ENCODE results near the gene MYADML2.

Gene MYADML2

GRCh38 chr17:81926451-81927151, 20.4 kb downstream of the MYADML2 start:
- Histone ChIP-seq H3K4me3 (ENCODE audit: insufficient read depth, low read length, poor library complexity, severe bottlenecking) (peak overlapping the region; percentile 92), H3K27ac (ENCODE audit: low read depth, low read length) (peak overlapping the region; percentile 86), H3K79me2 (ENCODE audit: insufficient read depth, low read length) (peaks cover 46% of the 10 kb centered on the region), H3K9ac (ENCODE audit: low read length) (peak overlapping the region; percentile 93), H3K36me3 (ENCODE audit: low read length) (no peaks in the 10 kb centered on the region), H3K27me3 (ENCODE audit: low read length) (no peaks in the 10 kb centered on the region), H3K4me2 (ENCODE audit: low read depth, low read length, poor library complexity, severe bottlenecking) (peak overlapping the region; percentile 71), H2AFZ (ENCODE audit: low read depth, low read length, severe bottlenecking) (no peak overlapping the region), H4K20me1 (ENCODE audit: low read depth, low read length) (no peaks in the 10 kb centered on the region), H3K9me2 (replicated peaks; ENCODE audit: insufficient read depth, low read length) (no peaks in the 10 kb centered on the region), H3F3A (ENCODE audit: insufficient read depth) (peaks cover 12% of the 10 kb centered on the region; the same call in 1 of the 2 replicates), H3K9me3 (ENCODE audit: insufficient read depth, low read length) (no peaks in the 10 kb centered on the region)
- TF ChIP-seq, protein P1, sequence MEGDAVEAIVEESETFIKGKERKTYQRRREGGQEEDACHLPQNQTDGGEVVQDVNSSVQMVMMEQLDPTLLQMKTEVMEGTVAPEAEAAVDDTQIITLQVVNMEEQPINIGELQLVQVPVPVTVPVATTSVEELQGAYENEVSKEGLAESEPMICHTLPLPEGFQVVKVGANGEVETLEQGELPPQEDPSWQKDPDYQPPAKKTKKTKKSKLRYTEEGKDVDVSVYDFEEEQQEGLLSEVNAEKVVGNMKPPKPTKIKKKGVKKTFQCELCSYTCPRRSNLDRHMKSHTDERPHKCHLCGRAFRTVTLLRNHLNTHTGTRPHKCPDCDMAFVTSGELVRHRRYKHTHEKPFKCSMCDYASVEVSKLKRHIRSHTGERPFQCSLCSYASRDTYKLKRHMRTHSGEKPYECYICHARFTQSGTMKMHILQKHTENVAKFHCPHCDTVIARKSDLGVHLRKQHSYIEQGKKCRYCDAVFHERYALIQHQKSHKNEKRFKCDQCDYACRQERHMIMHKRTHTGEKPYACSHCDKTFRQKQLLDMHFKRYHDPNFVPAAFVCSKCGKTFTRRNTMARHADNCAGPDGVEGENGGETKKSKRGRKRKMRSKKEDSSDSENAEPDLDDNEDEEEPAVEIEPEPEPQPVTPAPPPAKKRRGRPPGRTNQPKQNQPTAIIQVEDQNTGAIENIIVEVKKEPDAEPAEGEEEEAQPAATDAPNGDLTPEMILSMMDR (IDR thresholded peaks at IDR 0.05; ENCODE audit: insufficient read depth, low read length, poor library complexity, severe bottlenecking): no peak
- no peak for TF ChIP-seq EZH2phosphoT487 (conservative IDR thresholded peaks at IDR 0.05; ENCODE audit: low read length)

- Histone ChIP-seq H3K4me3 (ENCODE audit: insufficient read depth, low read length, poor library complexity, severe bottlenecking) (peak overlapping the region; percentile 92), H3K9me3 (ENCODE audit: insufficient read depth, low read length) (no peaks in the 10 kb centered on the region), H2AFZ (ENCODE audit: low read depth, low read length, severe bottlenecking) (no peak overlapping the region), H3K79me2 (ENCODE audit: insufficient read depth, low read length) (peaks cover 52% of the 10 kb centered on the region), H3F3A (ENCODE audit: insufficient read depth) (0 out of 2 replicates have a peak, but pooled peaks cover 8% of the 10 kb centered on the region), H3K27ac (ENCODE audit: low read depth, low read length) (peak overlapping the region; percentile 86), H4K20me1 (ENCODE audit: low read depth, low read length) (no peaks in the 10 kb centered on the region), H3K9me2 (replicated peaks; ENCODE audit: insufficient read depth, low read length) (no peaks in the 10 kb centered on the region), H3K27me3 (ENCODE audit: low read length) (no peaks in the 10 kb centered on the region), H3K9ac (ENCODE audit: low read length) (peak overlapping the region; percentile 93), H3K36me3 (ENCODE audit: low read length) (no peaks in the 10 kb centered on the region), H3K4me2 (ENCODE audit: low read depth, low read length, poor library complexity, severe bottlenecking) (peak overlapping the region; percentile 71)
- TF ChIP-seq EZH2phosphoT487 (conservative IDR thresholded peaks at IDR 0.05; ENCODE audit: low read length): no peak
- TF ChIP-seq, protein P1 (IDR thresholded peaks at IDR 0.05; ENCODE audit: insufficient read depth, low read length, poor library complexity, severe bottlenecking): no peak
Observed at GRCh38 chr17:81925860-81926450, 21.1 kb downstream of the MYADML2 start.

- no peak overlapping the region for H3K27ac ChIP-seq (ENCODE audit: low read depth, low read length)
- no peak overlapping the region for H3K4me2 ChIP-seq (ENCODE audit: low read depth, low read length, poor library complexity, severe bottlenecking)
- no peaks in the 10 kb centered on the region for H3K9me3 ChIP-seq (ENCODE audit: insufficient read depth, low read length)
- no peaks in the 10 kb centered on the region for H3K9me2 ChIP-seq (replicated peaks; ENCODE audit: insufficient read depth, low read length)
- no peaks in the 10 kb centered on the region for H3K36me3 ChIP-seq (ENCODE audit: low read length)
- no peaks in the 10 kb centered on the region for H3F3A ChIP-seq (ENCODE audit: insufficient read depth)
- TF ChIP-seq, protein P1 (IDR thresholded peaks at IDR 0.05; ENCODE audit: insufficient read depth, low read length, poor library complexity, severe bottlenecking): no peak
- no peak for TF ChIP-seq EZH2phosphoT487 (conservative IDR thresholded peaks at IDR 0.05; ENCODE audit: low read length)
- no peaks in the 10 kb centered on the region for H3K27me3 ChIP-seq (ENCODE audit: low read length)
- H4K20me1 ChIP-seq (ENCODE audit: low read depth, low read length): no peaks in the 10 kb centered on the region
- H3K79me2 ChIP-seq (ENCODE audit: insufficient read depth, low read length): peaks cover 63% of the 10 kb centered on the region
- H3K4me3 ChIP-seq (ENCODE audit: insufficient read depth, low read length, poor library complexity, severe bottlenecking): no peak overlapping the region
- no peak overlapping the region for H2AFZ ChIP-seq (ENCODE audit: low read depth, low read length, severe bottlenecking)
- no peak overlapping the region for H3K9ac ChIP-seq (ENCODE audit: low read length)
Observed at GRCh38 chr17:81924557-81925532, 22.2 kb downstream of the MYADML2 start.

Data from SU-DHL-6 (cell line).